ENCODE data around the gene GSPT1. TPM values are rescaled to one million over a fixed set of nuclear protein-coding genes. Genes with fewer than 3 reads are reported as not detected.

GSPT1 gene
- total RNA-seq, 1 experiment from 2014 or later = 173 TPM

DNA sequence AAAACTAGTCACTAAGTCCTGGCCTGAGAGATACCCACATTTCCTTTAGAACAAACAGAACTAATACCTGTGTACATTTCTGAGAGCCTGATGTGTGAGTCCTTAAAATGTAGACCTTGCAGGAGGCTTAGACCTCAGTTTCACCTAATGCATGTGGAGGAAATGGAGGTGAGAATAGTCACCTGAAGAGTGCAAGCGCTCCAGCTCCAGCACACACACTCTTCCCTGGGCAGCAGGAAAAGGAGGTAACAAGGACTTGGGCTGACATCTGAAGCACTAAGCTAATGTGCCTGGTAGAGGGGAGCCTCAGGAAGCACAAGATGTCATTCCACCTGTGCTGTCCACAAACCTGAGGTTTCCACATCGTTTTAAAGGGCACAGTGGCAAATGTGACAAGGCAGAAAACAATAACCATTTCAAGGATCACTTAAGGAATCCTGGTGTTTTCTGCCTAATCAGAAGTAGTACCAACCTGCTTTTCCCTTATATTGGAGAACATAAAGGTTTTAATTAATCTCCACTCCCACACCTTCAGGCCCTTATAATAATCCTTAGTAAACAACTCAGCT is 47.3 kb downstream of the GSPT1 start:
- H3K23ac ChIP-seq (ENCODE audit: insufficient read length, low read depth, low read length) = no peak overlapping the region
- no peak overlapping the region for H2BK15ac ChIP-seq (ENCODE audit: low read depth, low read length)
- WGBS (ENCODE audit: extremely low coverage, insufficient read length, low lambda C conversion rate) = no CpG with 5 or more reads among the region's 2 CpGs
- H2AK5ac ChIP-seq (ENCODE audit: insufficient read length, low read length) = no peak overlapping the region
- no peaks in the 10 kb centered on the region for H3K79me1 ChIP-seq (ENCODE audit: insufficient read depth, low read depth, low read length, poor library complexity, severe bottlenecking)
- TF ChIP-seq CTCF (conservative IDR thresholded peaks at IDR 0.05) = no peak
- H3K56ac ChIP-seq (ENCODE audit: insufficient read length, low read depth, low read length) = no peak overlapping the region
- no peak overlapping the region for H4K91ac ChIP-seq (ENCODE audit: insufficient read length, low read depth, low read length)
- no peak overlapping the region for H4K5ac ChIP-seq (ENCODE audit: insufficient read length, low read depth, low read length)
- H4K20me1 ChIP-seq (ENCODE audit: control insufficient read depth, insufficient read depth, insufficient read length) = no peaks in the 10 kb centered on the region
- H3K23me2 ChIP-seq (ENCODE audit: insufficient read length, low read depth, low read length, poor library complexity, severe bottlenecking) = no peaks in the 10 kb centered on the region
- no peak overlapping the region for H4K8ac ChIP-seq (replicated peaks; ENCODE audit: insufficient read length, low read depth, low read length)
- H3K9me3 ChIP-seq (ENCODE audit: control insufficient read depth, low read depth, low read length) = no peaks in the 10 kb centered on the region
- no peak overlapping the region for H3K18ac ChIP-seq (ENCODE audit: insufficient read length, low read depth, low read length)
- H3T11ph ChIP-seq (ENCODE audit: low read length) = no peak overlapping the region
- H2BK120ac ChIP-seq (ENCODE audit: low read depth, low read length, poor library complexity, severe bottlenecking) = no peak overlapping the region
- H3K14ac ChIP-seq (ENCODE audit: insufficient read depth, low read length) = no peak overlapping the region
- no peak for DNase-seq
- no peaks in the 10 kb centered on the region for H3K4me1 ChIP-seq (ENCODE audit: insufficient read depth, low read length)
- H3K27ac ChIP-seq (ENCODE audit: insufficient read length, low read depth, low read length) = no peak overlapping the region
- no peak overlapping the region for H2BK20ac ChIP-seq (ENCODE audit: low read depth, low read length, poor library complexity, severe bottlenecking)
- no peak overlapping the region for H3K4me3 Mint-ChIP-seq
- H3K9ac ChIP-seq (ENCODE audit: extremely low read depth, insufficient read length, low read length) = no peak overlapping the region
- no peak overlapping the region for H3K4ac ChIP-seq (ENCODE audit: low read depth, low read length)
- H2BK5ac ChIP-seq (ENCODE audit: insufficient read length, low read length) = no peak overlapping the region
- peak overlapping the region in 1 of 3 experiments; percentile 44; a peak in 1 of 7 replicates for H3K27ac Mint-ChIP-seq
- peaks cover 3 to 17% (median 7%) of the 10 kb centered on the region in 3 experiments; a peak in 5 of 7 replicates for H3K36me3 Mint-ChIP-seq (ENCODE audit: insufficient read depth in 1 of 3, low read depth in 3 of 3)
- H3K9me3 Mint-ChIP-seq = no peaks in the 10 kb centered on the region
- H3K27me3 ChIP-seq (ENCODE audit: insufficient read depth, low read length) = no peaks in the 10 kb centered on the region
- H3K4me1 Mint-ChIP-seq = peaks cover 0 to 7% of the 10 kb centered on the region in 2 experiments; a peak in 2 of 4 replicates
- H3K4me2 ChIP-seq (ENCODE audit: insufficient read depth, insufficient read length, low read length) = no peak overlapping the region
- no peaks in the 10 kb centered on the region for H3K79me2 ChIP-seq (ENCODE audit: insufficient read depth, low read length)
- H2AFZ ChIP-seq (ENCODE audit: low read length) = no peak overlapping the region
- no peaks in the 10 kb centered on the region for H3K27me3 Mint-ChIP-seq (ENCODE audit: low read depth)
- no peak overlapping the region for H2BK12ac ChIP-seq (ENCODE audit: insufficient read length, low read depth, low read length)
